PC-9 (cell line): ENCODE data around the gene CUL9.

Experiments
- CTCF ChIP-seq: fragments of 200-600 bp; sonication (generic); conservative IDR thresholded peaks from 2 replicates; pipeline ENCODE4 v1.6.1; 2017; ENCODE audit warnings: mixed run types, antibody characterized with exemption, mild to moderate bottlenecking, moderate library complexity
- EZH2 ChIP-seq: fragments of 200-600 bp; sonication (generic); IDR thresholded peaks from 2 replicates; pipeline ENCODE4 v1.8.0; 2017; ENCODE audit warnings: antibody characterized with exemption, low read depth

- TF ChIP-seq CTCF (no peak), EZH2 (no peak)
Measured at GRCh38 chr6:43213431-43213830, 31.4 kb downstream of the CUL9 start.
